ENCODE data around the gene ELF1.

The ELF1 gene

DNA sequence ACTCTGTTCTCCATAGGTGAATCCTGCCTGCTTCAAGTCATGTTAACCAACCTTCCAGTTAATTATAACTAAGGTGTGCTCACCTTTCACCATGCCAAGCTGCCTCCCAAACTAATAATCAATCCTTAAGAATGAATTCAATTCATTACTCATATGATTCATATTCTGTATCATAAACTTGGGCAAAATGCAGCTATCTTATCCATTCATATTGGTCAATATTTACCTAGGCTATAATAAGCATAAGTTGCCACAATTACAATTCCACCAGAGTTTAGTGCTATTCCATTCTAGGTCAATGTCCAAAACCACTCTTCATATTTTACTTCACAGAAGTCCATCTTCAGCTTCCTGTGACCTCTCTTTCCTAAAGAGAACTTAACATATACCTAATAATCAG is 13.4 kb downstream of the ELF1 start:
- DNase-seq, result no peak

DNA sequence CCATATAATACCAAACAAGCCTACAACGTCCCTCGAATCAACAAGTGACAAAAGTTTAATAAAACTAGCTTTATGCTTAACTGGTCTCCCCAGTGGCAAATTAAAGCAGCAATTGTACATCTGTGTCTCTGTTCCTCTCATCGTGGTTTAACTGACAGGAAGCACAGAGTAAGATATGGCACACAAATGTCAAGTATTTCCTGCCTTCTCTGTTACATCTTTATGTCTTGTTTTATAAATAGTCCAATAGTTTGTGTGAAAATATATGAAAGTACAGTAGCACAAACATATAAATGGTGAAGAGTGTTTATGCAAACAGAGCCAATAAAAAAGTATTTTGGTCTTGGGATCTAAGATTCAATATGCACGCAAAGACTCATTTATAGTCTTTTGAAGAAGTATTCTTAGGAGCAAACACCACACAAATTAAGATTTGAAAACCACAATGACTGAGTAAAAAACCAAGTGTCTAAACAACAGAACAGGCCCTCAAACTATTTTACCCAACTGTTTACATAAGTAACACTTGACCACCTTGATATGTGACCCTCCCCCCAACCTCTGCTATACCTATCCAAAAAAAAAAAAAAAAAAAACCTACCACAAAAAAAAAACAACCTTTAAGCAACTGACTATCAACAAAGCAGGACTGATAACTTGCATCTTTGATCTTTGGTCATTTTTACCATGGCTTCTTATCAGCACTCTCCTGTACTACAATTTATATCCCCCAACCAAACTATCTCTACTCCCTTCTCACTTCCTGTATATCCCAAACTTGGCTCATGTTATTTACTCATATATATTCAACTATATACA is 14.0 kb downstream of the ELF1 start:
- DNase-seq, result no peak

DNA sequence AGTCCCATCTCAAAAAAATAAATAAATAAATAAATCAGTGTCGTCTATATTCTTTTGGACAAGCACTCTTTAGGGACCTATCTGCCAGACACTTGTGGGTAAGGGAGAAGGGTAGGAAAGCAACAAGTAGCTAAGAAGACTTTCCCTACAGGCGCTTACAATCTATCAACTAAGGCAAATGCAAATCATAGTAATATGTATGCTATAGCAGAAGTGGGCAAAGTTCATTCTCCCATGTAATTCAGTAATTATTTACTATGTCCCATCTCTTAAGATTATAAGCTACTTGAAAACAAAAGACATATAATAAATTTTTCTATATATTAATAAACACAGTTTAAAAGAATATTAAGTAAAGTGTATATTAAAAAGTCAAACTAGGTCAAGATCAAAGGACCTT is 16.5 kb downstream of the ELF1 start:
- no peak for DNase-seq

DNA sequence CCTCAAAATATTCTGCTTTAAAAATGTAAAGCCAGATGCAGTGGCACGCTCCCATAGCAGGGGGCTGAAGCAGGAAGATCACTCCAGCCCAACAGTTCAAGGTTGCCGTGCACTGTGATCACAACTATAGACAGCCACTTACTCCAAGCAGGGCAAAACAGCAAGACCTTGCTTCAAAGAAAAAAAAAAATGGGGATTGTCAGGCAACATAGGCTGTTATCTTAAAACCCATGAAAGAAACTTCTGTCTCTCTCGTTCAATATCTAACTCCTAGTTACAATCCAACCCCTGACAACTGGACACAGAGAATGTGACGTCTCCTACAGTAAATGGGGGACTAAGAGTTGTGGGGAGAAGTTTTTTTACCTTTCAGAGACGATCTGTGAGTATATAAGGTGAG is 17.4 kb downstream of the ELF1 start:
- DNase-seq, result no peak

DNA sequence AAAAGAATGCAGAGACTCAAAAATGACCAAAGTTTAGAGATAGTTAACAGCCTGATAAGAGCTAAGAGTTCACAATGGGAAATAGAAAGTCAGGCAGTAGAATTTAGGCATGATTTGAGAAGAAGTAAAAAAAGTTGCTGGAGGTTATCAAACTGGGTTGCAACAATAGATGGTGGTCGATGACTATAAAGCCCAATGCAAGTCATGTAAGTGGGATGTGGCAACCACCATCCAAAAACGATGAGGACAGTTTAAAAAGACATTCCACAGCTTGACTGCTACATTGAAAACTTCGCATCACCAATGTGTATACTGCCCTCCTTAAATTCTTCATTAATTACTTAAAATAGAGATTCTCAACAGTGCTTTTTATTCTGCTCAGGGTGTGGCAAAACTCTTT is 19.7 kb downstream of the ELF1 start:
- DNase-seq, result no peak

DNA sequence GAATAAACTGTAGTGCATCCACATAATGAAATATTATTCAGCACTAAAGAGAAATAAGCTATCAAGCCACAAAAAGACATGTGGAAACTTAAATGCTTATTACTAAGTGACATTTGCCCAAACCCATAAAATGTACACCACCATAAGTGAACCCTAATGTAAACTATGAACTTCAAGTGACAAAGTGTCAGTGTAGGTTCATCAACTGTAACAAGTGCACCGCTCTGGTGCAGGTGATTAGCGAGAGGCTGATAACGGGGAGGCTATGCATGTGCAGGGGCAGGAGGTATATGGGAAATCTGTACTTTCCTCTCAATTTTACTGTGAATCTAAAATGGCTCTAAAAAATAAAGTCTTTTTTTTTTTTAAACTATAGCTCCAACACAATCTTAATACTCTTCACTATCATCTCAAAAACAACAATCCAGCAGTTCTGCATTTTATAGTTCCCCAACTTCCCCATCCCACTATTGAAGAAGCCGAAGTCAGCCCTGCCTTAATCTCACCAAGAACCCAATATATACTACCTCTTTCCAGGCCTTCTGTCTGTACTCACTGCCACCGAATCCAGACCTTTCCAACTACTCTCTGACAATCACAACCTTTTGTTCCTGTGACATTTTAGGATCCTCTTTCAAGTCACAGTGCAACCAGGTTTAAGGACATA is 22.6 kb downstream of the ELF1 start:
- no peak for DNase-seq

DNA sequence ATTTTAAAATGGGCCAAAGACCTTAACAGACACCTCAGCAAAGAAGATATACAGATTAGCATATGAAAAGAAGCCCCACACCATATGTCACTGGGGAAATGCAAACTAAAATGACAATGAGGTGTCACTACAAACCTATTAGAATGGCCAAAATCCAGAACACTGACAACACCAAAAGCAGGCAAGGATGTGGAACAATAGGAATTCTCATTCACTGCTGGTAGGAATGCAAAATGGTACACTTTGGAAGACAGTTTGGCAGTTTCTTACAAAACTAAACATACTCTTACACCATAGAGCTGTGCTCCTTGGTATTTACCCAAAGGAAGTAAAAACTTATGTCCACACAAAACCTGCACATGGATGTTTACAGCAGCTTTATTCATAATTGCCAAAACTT is 23.1 kb downstream of the ELF1 start:
- DNase-seq, result no peak

DNA sequence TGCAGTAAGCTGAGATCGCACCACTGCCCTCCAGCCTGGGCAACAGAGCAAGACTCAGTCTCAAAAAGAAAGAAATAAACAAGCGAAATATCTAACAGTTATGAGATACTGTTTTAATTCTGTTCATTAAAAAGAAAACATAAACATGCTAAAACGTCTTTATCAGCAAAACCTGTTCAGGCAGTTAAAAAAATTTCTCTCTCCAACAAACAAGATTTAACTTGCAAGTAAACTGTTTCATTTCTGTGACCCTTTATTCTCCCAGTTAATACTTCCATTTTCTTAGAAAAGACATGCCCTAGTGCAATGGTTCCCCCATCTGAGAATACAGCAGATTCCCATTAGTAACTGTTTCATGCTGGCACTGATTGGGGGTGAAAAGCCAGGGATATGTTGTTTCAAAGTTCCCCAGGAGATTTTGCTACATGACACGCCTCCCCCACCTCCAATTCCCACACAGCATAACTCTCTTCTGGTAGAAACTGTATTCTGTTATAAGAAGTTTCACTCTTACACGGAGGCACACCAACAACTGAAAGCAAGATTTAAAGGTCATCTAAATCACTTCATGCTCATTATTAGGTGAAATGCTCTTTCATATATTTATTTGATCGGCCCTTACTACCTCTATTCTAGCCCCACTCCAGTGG is 24.4 kb downstream of the ELF1 start:
- no peak for DNase-seq

DNA sequence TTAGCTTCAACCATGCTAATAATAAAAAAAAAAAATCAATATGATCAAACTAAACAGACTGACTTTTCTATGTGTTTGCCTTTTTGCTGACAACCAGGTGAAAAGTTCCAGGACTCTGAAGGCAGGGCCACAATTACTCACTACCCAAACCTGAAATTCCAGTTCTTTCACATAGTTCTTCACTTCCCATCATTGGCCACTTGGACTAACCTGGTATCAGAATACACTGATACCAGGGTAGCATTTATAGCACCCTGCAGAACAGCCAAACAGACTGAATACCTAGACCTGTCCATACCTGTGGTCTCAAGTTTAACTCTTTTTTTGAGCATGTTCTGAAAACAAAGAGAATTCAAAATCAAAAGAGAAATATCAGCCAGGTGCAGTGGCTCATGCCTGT is 25.1 kb downstream of the ELF1 start:
- DNase-seq, result peak; percentile 84

DNA sequence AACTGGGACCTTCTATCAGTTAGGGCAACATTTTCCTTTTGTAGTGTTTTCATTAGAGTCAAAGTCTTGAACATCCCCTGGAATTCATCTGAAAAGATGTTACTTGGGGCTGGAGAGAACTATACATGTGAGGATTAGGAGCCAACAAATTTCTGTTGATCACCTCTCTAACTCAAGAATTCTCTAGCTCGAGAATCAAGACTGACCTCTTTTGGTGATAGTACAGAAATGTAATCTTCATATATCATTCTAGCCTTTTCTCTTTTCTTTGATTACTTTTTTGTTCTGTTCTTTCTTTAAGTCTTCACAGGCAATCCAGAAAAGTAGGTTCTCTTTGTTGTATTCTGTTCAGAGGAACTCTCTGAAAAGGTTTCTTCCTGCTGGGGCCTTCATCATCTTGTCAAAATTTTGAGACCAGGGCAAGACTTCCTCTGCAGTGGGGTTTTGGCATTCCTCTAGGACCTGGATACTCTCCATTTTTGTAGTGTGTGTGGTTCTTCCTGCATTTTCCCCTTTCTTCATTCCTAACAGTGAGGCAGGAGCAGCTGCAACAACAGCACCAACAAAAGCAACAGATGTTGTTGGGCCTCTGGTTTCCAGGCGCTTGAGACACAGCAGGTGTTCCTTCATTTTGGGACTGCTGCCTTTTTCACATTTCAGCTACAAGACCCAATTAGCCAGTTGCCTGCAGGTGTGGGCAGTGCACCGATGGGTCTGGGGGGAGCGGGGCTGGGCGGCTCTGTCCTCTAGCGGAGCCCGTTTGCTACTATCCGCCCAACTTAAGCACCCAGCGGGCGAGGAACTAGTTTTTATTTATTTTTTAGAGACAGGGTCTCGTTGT is 26.2 kb downstream of the ELF1 start:
- peak; percentile 64 for DNase-seq

DNA sequence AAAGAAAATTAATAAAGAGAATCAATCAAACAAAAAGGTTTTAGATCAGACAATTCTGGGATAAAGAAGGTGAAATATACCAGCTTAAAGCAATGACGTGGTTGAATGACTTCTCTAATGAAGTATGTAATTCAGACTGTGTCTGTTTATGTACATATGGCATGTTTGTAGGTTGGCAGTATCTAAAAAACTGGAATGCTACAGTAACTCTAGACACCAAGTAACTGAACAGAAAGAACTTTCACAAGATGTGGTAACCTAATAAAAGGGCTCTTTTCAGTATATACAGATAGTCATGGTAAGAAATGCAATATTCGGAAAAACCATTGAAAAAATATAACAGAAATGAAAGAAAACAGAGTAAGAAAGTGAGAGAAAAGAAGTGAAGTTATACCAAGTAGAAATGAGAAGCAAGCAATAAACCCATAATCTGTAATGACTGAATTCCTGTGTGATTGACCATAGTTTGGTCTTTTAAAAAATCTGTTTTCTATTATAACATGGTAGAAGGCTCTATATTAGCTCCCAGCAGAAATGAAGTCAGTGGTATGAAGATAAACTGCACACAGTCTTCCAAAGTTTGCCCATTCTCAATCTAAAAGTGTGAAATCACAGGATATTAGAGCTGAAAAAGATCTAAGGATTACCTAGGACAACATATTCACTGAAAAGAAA is 31.4 kb downstream of the ELF1 start:
- DNase-seq, result no peak

DNA sequence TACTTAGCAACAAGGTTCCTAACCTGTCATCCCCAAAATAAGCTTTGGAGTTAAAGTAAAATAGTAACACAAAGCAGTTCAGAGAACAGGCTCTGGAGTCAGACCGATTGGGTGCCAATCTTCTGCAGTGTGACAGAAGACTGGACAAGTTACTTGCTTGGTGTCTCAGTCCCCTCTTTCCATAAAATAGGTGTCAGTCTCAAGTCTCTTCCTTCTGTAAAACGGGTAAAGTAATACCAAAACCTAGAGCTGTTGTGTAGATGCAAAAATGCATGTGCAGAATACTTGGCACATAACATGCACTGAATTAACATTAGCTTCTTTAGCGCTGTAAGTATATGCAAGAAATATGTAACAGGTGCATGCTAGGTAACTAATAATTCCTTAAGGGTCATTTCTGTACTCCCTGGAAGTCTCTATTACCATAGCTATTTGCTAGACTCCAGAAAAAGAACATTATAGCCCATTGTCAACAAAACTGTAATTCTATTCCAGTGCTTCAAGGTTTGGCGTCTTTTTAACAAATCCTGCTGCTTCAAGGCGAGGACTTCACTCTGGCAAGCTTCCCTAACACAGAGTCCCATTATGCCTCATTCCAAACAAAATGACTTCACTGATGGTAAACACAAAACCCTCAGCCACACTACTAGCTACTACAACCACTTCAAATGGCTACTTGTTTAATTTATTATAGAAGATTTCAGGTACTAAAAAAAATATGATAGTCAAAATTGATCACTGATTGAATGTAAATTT is 32.8 kb downstream of the ELF1 start:
- DNase-seq, result no peak

DNA sequence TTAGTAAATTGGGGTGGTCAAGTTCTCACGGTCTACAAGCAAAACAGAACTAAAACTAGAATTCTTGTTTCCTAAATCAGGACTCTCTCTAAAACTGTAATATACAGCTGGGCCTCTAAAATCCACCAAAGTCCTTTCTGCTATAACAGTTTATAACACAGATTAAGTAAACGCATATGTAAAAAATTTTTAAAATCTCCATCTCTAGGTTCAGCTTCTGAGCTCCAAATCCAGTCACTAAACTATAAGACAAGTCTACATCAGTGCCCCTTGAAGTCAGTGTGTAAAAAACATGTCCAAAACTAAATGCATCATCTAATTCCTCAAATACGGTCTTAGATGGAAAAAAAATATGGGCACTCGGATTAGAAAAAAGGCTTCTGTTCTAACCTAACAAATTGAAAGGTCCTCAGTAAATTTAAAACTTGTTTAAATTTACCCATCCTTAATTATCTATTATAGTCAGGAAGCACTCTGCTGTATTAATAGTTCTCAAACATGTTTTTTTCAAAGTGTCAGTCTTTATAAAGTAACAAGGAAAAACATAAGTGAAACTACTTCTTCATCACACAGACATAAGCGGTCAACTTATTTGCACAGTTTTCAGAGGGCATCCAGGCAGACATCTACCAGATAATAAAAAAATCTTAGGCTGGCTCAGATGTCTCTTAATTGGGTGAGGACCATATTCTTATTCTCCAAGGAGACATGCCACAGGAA is 33.6 kb downstream of the ELF1 start:
- no peak for DNase-seq

DNA sequence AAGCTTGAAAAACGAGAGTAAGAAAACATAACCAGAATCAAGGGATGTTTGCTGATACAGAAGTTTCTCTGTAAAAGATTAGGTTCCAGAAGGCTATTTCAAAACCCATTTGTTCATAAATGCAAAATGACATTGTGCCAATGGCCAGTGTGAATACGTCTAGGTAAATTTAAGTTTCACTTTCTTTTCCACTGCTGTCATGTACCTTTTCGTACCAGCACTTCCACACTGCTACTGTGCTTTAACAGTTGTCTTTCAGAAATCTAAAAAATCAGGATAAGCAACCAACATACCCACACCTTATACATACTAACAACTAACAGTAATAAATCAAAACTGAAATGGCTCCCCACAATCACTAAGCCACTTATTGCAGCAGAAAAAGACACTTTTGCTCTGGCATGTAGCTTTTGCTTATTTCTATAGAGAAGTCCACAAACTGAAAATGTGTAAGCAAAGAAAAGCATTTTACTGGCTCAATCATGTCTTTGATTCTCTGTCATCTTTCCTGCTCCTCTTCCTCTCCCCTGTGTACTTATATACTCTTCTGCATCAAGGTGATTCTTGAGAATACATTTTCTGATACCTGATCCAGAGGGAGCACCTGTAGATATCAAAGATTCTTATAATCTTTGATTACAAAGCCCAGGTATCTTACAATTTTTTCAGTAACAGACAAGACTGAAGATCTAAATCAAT is 34.3 kb downstream of the ELF1 start:
- no peak for DNase-seq

DNA sequence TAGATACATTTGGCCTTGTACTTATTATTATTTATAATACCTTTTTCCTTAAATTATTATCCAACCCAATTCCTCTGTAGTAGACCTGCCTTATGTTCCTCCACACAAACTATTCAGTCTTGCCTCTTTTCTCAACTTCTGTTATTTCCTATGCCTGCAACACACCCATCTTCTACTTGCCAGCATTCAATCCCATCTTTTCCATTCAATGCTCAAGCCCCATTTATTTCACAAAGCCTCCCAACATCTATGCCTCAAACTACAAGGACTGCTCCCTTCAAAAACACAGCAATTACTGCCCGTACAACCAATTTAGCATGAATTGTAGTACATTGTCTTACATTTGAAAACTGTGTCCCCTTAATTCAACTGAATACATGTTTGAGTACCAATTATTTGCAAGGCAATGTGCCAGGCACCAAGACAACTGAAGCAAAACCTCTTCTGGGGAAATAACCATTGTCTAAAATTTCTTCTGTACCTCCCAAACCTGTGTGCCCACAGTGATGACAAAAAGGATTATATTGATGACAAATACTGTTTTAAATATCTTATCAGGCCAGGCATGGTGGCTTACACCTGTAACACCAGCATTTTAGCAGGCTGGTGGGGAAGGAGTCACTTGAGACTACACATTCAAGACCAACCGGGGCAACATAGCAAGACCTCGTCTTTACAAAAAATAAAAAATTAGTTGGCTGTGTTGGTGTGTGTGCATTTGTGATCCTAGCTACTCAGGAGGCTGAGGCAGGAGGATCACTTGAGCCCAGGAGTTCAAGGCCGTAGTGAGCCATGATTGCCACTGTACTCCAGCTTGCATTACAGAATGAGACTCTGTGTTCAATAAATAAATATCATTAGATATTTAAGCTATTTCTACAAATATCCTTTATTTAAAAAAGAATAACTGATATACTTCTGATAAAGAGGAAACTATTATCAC is 35.1 kb downstream of the ELF1 start:
- DNase-seq, result no peak

DNA sequence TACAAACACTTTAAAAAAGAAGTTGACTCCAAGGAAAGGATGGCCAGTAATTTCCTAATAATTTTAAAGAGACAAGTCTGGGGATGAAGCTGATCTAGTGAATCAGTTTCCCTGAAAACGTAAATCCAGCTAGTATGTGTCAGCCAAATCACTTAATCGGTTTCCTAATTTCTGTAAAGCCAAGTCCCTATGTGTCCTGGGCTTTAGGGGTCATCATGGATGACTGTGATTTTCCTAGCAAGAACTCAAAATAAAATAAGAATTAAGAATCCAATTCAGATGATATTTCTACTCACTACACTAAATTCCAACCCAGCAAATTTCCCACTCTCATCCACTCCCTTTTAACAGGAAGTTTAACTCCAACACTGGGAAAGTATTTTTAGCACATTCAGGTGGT is 35.9 kb downstream of the ELF1 start:
- no peak for DNase-seq

DNA sequence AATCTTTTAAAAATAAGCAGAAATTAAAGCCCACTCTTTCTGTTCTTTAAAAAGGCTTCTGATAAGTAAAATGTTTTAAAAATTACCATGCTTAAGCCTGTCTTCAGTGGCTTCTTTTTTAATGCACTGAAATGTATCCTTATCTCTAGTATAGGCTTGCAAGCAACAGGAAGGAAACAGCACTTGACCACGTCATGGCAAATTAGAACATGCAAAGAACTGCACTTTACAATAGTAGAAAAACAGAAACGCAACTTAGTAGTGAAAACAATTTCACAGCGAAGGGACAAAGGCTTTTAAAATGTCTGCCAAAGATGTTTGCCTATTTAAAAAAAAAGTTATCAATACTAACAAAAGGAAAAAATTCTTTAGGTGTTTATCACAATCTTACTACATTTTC is 36.3 kb downstream of the ELF1 start:
- DNase-seq, result no peak

DNA sequence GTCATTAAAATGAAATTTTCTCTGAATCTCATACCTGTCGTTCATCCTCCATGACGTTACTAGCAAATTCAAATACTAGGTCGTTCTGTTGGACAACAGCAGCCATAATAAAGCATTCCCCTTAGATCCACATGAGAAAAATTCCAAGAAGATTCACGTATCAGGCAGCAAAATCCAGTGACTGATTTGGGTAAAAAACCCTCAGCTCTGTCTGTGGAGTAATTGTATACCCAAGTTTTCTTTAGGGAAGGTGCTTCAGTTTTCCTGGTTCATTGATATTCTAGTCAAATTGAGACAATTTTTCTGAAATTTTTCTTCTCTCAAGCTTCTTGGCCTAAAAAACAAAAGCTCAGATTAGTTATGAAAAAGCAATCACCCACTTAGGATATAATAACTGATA is 37.2 kb downstream of the ELF1 start:
- DNase-seq, result no peak

DNA sequence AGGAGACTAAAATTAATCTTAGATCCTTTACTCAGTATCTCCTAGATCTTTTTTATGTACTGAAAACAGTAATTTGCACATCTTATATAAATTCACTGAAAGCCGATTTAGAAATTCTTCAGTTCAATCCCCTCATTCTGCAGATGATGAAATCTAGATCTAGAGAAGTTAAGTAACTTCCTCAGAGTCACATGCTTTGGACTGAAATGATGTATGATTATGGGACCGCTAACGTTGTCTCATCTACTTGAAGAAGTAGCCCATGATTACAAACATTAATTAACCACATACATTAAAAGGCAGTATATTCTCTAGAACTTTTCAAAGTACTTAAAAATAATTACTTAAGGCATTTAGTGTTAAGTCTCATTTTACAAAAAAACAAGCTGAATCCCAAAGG is 37.8 kb downstream of the ELF1 start:
- no peak for DNase-seq
